SK-N-SH (cell line): ENCODE results near the gene RHOT1. TPM values are rescaled to one million over a fixed set of nuclear protein-coding genes. Genes with fewer than 3 reads are reported as not detected.

ENCODE experiments used
- CTCF ChIA-PET: fragments of 300-600, 350-600 bp; formaldehyde crosslinking; extraction: SDS; loops from one replicate; lab custom pipeline; 2021; lab: Yijun Ruan, JAX
- POLR2A ChIA-PET: fragments of 350-600 bp; sonication (Branson Sonifier 250); formaldehyde crosslinking; extraction: SDS; loops from one replicate; lab custom pipeline; 2020; ENCODE audit warnings: antibody characterized with exemption, inconsistent platforms; lab: Yijun Ruan, JAX
- DNase-seq: peaks from one replicate; pipeline ENCODE4 v3.0.0; 2012
- H2AFZ ChIP-seq: fragments of 200-600 bp; sonication (generic); 2 replicates; pipeline ENCODE4 v1.8.1; 2016; ENCODE audit warnings: antibody characterized with exemption, mild to moderate bottlenecking, low read depth
- H3F3A ChIP-seq: fragments of 200-600 bp; sonication (generic); replicated peaks from 2 replicates; pipeline ENCODE3; 2016; ENCODE audit warnings: antibody characterized with exemption, mild to moderate bottlenecking; ENCODE audit not compliant: insufficient read depth
- H3K27ac ChIP-seq, 2 experiments: fragments of 200-500 bp in 1 of 2; fragments of 200-600 bp in 1 of 2; sonication (Bioruptor generic) in 1 of 2; sonication (generic), shearing (Covaris generic) in 1 of 2; 2 replicates each; pipeline versions ENCODE4 v1.5.1 to v1.6.1; 2014 to 2016; ENCODE audit warnings: low read depth in 2 of 2, inconsistent platforms in 1 of 2, low read length in 1 of 2, mild to moderate bottlenecking in 1 of 2, mixed read lengths in 1 of 2
- H3K27me3 ChIP-seq: fragments of 200-600 bp; sonication (generic), shearing (Covaris generic); 2 replicates; pipeline ENCODE4 v1.6.1; 2016; ENCODE audit warnings: mixed run types; ENCODE audit not compliant: insufficient read depth
- H3K36me3 ChIP-seq, 2 experiments: fragments of 200-500 bp in 1 of 2; fragments of 200-600 bp in 1 of 2; sonication (Bioruptor generic) in 1 of 2; sonication (generic) in 1 of 2; replicated peaks in 1 of 2; 2 replicates each; pipeline versions ENCODE3 to v1.5.1; 2014 to 2016; ENCODE audit warnings: low read length in 1 of 2, mild to moderate bottlenecking in 1 of 2; ENCODE audit not compliant: insufficient read depth in 2 of 2, control insufficient read depth in 1 of 2
- H3K4me1 ChIP-seq, 2 experiments: fragments of 200-500 bp in 1 of 2; fragments of 200-600 bp in 1 of 2; sonication (Bioruptor generic) in 1 of 2; sonication (generic), shearing (Covaris generic) in 1 of 2; 2 replicates each; pipeline versions ENCODE4 v1.5.1 to v1.6.1; 2014 to 2016; ENCODE audit warnings: low read depth in 1 of 2, low read length in 1 of 2, mixed run types in 1 of 2; ENCODE audit not compliant: insufficient read depth in 2 of 2, control insufficient read depth in 1 of 2
- H3K4me2 ChIP-seq: fragments of 200-600 bp; sonication (generic), shearing (Covaris generic); 2 replicates; pipeline ENCODE4 v1.6.1; 2017; ENCODE audit warnings: mixed run types
- H3K4me3 ChIP-seq, 2 experiments: fragments of 200-500 bp in 1 of 2; fragments of 200-600 bp in 1 of 2; sonication (Bioruptor generic) in 1 of 2; sonication (generic), shearing (Covaris generic) in 1 of 2; 2 replicates each; pipeline versions ENCODE4 v1.5.1 to v1.8.1; 2014 to 2016; ENCODE audit warnings: low read depth in 2 of 2, inconsistent platforms in 1 of 2, low read length in 1 of 2, mild to moderate bottlenecking in 1 of 2, mixed read lengths in 1 of 2, moderate library complexity in 1 of 2
- H3K79me2 ChIP-seq: fragments of 200-600 bp; sonication (generic); 2 replicates; pipeline ENCODE4 v1.8.1; 2017; ENCODE audit warnings: mild to moderate bottlenecking; ENCODE audit not compliant: insufficient read depth
- H3K9ac ChIP-seq: fragments of 200-600 bp; sonication (generic); 2 replicates; pipeline ENCODE4 v1.6.1; 2017; ENCODE audit warnings: mixed run types
- H3K9me2 ChIP-seq: fragments of 200-600 bp; sonication (generic); 2 replicates; pipeline ENCODE4 v1.6.1; 2017; ENCODE audit warnings: mixed run types
- H3K9me3 ChIP-seq: fragments of 200-600 bp; sonication (generic); 2 replicates; pipeline ENCODE4 v1.6.1; 2017; ENCODE audit warnings: mixed run types, mild to moderate bottlenecking, moderate library complexity
- H4K20me1 ChIP-seq: fragments of 200-600 bp; sonication (generic); 2 replicates; pipeline ENCODE4 v1.6.1; 2017; ENCODE audit warnings: mild to moderate bottlenecking, mixed run types; ENCODE audit not compliant: insufficient read depth
- EP300 ChIP-seq, 2 experiments: IDR thresholded peaks; 2 replicates each; pipeline versions ENCODE4 v1.4.0 to v1.6.1; 2012; ENCODE audit warnings: borderline replicate concordance in 1 of 2, low read depth in 1 of 2, low read length in 1 of 2
- EZH2phosphoT487 ChIP-seq: fragments of 200-600 bp; sonication (generic); IDR thresholded peaks from 2 replicates; pipeline ENCODE4 v1.6.1; 2017; ENCODE audit warnings: low read depth, mixed run types, mild to moderate bottlenecking, antibody characterized with exemption, moderate library complexity, borderline replicate concordance
- FOXJ3 ChIP-seq: sonication (generic); formaldehyde crosslinking; IDR thresholded peaks from 2 replicates; pipeline ENCODE4 v1.5.1; 2020; ENCODE audit warnings: mild to moderate bottlenecking, missing genetic modification reagents
- GABPA ChIP-seq: IDR thresholded peaks from 2 replicates; pipeline ENCODE4 v1.4.0; 2012; ENCODE audit warnings: low read depth, mild to moderate bottlenecking
- GATA2 ChIP-seq: sonication (generic); formaldehyde crosslinking; IDR thresholded peaks from 2 replicates; pipeline ENCODE4 v1.5.0; 2020; ENCODE audit warnings: mild to moderate bottlenecking, missing genetic modification reagents
- IRF3 ChIP-seq: fragments of 150-350 bp; IDR thresholded peaks from 2 replicates; pipeline ENCODE4 v1.6.1; 2016; ENCODE audit warnings: mild to moderate bottlenecking, low read depth, low read length
- MAX ChIP-seq: IDR thresholded peaks from 2 replicates; pipeline ENCODE4 v1.4.0; 2012; ENCODE audit warnings: low read depth
- MXI1 ChIP-seq: IDR thresholded peaks from 2 replicates; pipeline ENCODE4 v1.6.1; 2012; ENCODE audit warnings: mild to moderate bottlenecking, low read depth, low read length, improper control_type of control experiment
- NFIC ChIP-seq: IDR thresholded peaks from 2 replicates; pipeline ENCODE4 v1.4.0; 2012; ENCODE audit warnings: borderline replicate concordance
- NRF1 ChIP-seq: IDR thresholded peaks from 2 replicates; pipeline ENCODE4 v1.6.1; 2012; ENCODE audit warnings: low read depth, mild to moderate bottlenecking, low read length
- PBX3 ChIP-seq: IDR thresholded peaks from 2 replicates; pipeline ENCODE4; 2012
- RAD21 ChIP-seq: IDR thresholded peaks from 2 replicates; pipeline ENCODE4 v1.6.1; 2012; ENCODE audit warnings: mild to moderate bottlenecking, low read length
- REST ChIP-seq: IDR thresholded peaks from 2 replicates; pipeline ENCODE4 v1.6.1; 2012; ENCODE audit warnings: mild to moderate bottlenecking, low read depth, low read length, moderate library complexity
- SIN3A ChIP-seq: IDR thresholded peaks from 2 replicates; pipeline ENCODE4 v1.6.1; 2012; ENCODE audit warnings: low read depth, mild to moderate bottlenecking, low read length, moderate library complexity, borderline replicate concordance
- SMC3 ChIP-seq: IDR thresholded peaks from 2 replicates; pipeline ENCODE4 v1.6.1; 2012; ENCODE audit warnings: low read depth, low read length, improper control_type of control experiment
- TCF12 ChIP-seq: IDR thresholded peaks from 2 replicates; pipeline ENCODE4 v1.4.0; 2012
- USF2 ChIP-seq: fragments of 150-350 bp; IDR thresholded peaks from 2 replicates; pipeline ENCODE4 v1.6.1; 2017; ENCODE audit warnings: antibody characterized with exemption, low read length, low read depth, borderline replicate concordance
- WGBS: methylation state at CpG from one replicate; pipeline ENCODE4 v1.1.6; 2017; ENCODE audit warnings: low lambda C conversion rate; 5-methylcytosine and 5-hydroxymethylcytosine counted together
- polyA plus RNA-seq, 3 experiments: library from polyadenylated mRNA; depleted of rRNA; stranded (reverse); fragments of >200 nt; gene quantifications; 2 replicates each; pipeline ENCODE4 v1.2.3, GENCODE V29; 2012

Gene RHOT1
- polyA plus RNA-seq, 1 of the 3 experiments (the other 2 are of a cell fraction) = 25.0 TPM

GRCh38 chr17:32161506-32162365, 19.4 kb downstream of the RHOT1 start (continued):
- TF ChIP-seq REST = peak; percentile 38; the same call in 1 of the 2 replicates
- TF ChIP-seq PBX3 = peak; percentile 97
- peak; percentile 89 for TF ChIP-seq MAX
- TF ChIP-seq SMC3 = no peak
- TF ChIP-seq SIN3A = peak; percentile 79
- no peak for TF ChIP-seq EZH2phosphoT487
- no peak for TF ChIP-seq RAD21
- no peak for TF ChIP-seq GABPA

- no peak for TF ChIP-seq MAX
- TF ChIP-seq GATA2 (CRISPR knock-in tag) = no peak
- TF ChIP-seq REST = no peak
- TF ChIP-seq IRF3 = no peak
- no peak for TF ChIP-seq EP300 (IDR thresholded peaks at IDR 0.05; ENCODE audit: borderline replicate concordance in 1 of 2, low read depth in 1 of 2, low read length in 1 of 2)
- TF ChIP-seq FOXJ3 = no peak
- TF ChIP-seq SMC3 = no peak
- no peak for TF ChIP-seq TCF12
- TF ChIP-seq MXI1 = no peak
- no peak for TF ChIP-seq USF2
- no peak for TF ChIP-seq NFIC
- no peak for TF ChIP-seq NRF1
- H3K9me3 ChIP-seq = no peaks in the 10 kb centered on the region
- H3K9ac ChIP-seq = no peak overlapping the region
- no peak overlapping the region for H2AFZ ChIP-seq
- 91% methylated on average over 3 of the region's 3 CpGs for WGBS
- H3K4me3 ChIP-seq = no peak overlapping the region
- peaks cover 16% of the 10 kb centered on the region for H3F3A ChIP-seq
- no peaks in the 10 kb centered on the region for H3K79me2 ChIP-seq
- peaks cover 28 to 54% of the 10 kb centered on the region in 2 experiments for H3K36me3 ChIP-seq
- H3K27ac ChIP-seq = no peak overlapping the region
- no peak overlapping the region for H3K4me2 ChIP-seq
- H3K4me1 ChIP-seq = no peaks in the 10 kb centered on the region
- no peaks in the 10 kb centered on the region for H3K27me3 ChIP-seq
- H3K9me2 ChIP-seq = no peaks in the 10 kb centered on the region
- H4K20me1 ChIP-seq = no peaks in the 10 kb centered on the region
- DNase-seq = no peak
- ChIA-PET POLR2A (no interaction called here), CTCF (interaction anchor here (0.8 kb wide), 1 partner anchor 287 kb away, joined by 3 read pairs; no protein-coding TSS in a partner anchor)
Observed at GRCh38 chr17:32174889-32175288, 32.6 kb downstream of the RHOT1 start.
